Hematopoietic multipotent progenitor cell (in vitro differentiated cells): ENCODE measurements around the gene GDE1. TPM values are rescaled to one million over a fixed set of nuclear protein-coding genes. Genes with fewer than 3 reads are reported as not detected.

Experiments
- DNase-seq, 3 donors: peaks; one replicate each; pipeline ENCODE4 v3.0.0-alpha.2; 2011 to 2015; ENCODE audit warnings: low read depth in 2 of 3, low spot score in 2 of 3
- total RNA-seq: library from RNA; depleted of rRNA; stranded (reverse); fragments of >200 nt; gene quantifications from one replicate; pipeline ENCODE4 v1.2.3, GENCODE V29; 2012

GDE1 gene
- total RNA-seq, 1 donor = 27.7 TPM

DNA sequence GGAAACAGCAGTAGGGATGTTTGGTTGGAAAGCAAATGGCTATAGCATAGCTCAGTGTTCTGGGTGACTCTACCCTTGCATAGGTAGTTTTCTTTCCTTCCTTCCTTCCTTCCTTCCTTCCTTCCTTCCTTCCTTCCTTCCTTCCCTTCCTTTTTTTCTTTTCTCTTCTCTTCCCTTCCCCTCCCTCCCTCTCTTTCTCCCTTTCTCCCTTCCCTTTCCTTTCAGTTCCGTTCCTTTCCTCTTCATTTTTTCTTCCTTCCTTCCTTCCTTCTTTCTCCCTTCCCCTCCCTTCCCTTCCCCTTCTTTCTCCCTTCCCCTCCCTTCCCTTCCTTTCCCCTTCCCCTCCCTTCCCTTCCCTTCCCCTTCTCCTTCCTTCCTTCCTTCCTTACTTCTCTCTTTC is 31.3 kb downstream of the GDE1 start:
- no peak for DNase-seq

- DNase-seq = no peak
Measured at GRCh38 chr16:19488213-19488640, 33.7 kb downstream of the GDE1 start.

- no peak for DNase-seq
Measured at GRCh38 chr16:19486750-19487325, 35.1 kb downstream of the GDE1 start.

GRCh38 chr16:19486051-19486450 is 35.8 kb downstream of the GDE1 start:
- DNase-seq = no peak

- no peak for DNase-seq
Measured at GRCh38 chr16:19485611-19486010, 36.3 kb downstream of the GDE1 start.

DNA sequence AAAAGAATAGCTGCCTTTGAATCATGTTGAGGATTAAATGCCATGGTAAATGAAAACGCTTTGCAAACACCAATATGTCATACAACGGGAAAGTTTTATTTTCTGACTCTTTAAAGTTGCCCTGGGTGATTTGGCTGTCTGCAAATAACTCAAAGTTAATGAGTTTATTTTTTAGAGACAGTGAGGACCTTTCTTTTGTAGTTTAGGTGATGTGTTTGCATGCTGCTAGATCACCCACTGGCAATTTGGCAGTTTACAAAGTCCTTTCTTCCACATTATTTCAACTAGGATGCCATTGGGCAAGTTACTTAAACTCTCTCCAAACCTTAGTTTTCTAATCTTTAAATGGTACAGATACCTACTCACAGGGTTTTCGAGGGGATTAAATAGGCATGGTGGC is 37.8 kb downstream of the GDE1 start:
- DNase-seq = no peak

DNA sequence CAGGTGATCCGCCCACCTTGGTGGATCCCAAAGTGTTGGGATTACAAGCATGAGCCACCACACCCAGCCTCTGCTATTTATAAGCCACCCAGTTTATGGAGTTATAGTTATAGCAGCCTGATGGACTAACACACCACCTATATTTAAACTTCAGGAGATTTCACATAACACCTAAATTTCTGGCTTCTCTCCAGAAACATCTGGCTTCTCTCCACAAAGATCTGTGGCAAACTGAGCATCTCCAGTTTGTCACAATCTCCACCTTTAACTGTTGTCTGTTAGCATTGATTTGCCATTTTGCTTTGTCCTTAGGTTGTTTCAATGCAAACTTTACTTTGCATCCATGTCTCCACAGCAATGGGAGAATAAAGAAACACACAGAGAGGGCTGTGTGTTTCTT is 39.6 kb downstream of the GDE1 start:
- no peak for DNase-seq

- no peak for DNase-seq
Measured at GRCh38 chr16:19481769-19482168, 40.1 kb downstream of the GDE1 start.

DNA sequence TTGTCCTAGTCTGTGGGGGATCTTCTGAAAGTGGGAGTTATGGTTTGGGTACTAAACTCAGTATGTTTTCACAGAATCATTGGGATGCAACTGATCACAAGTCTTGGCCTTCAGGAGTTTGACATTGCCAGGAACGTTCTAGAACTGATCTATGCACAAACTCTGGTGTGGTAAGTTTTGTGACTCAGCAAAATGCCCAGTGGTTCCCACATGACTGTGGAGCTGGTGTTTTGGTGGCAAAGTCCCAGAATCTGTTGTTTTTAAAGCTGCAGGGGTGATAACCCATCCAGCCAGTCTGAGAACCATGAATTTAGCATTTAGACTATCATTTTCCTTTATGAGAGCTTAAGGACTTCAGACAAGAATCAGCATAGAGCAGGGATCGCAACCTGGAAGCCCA is 40.6 kb downstream of the GDE1 start:
- no peak for DNase-seq

- DNase-seq = no peak
Measured at GRCh38 chr16:19479302-19479721, 42.6 kb downstream of the GDE1 start.

- no peak for DNase-seq
Measured at GRCh38 chr16:19478505-19478904, 43.4 kb downstream of the GDE1 start.

DNA sequence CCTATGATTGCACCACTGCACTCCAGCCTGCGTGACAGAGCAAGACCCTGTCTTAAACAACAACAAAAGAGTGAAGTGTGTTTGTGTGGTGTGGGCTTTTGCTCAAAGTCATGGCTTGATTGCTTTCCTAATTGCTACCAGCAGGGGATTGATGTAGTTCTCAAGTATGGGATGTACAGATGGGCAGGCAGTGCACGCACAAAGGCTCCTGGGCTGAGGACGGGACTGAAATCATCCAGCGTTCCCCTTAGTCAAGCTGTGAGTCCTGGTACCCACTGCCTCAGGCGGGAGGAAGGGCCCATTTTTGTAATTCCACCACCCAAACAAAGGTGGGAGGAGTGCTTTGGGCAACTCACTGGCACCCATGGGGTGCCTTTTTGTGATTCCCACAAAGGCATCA is 47.3 kb downstream of the GDE1 start:
- no peak for DNase-seq

GRCh38 chr16:19472482-19472881 is 49.4 kb downstream of the GDE1 start:
- DNase-seq = no peak

DNA sequence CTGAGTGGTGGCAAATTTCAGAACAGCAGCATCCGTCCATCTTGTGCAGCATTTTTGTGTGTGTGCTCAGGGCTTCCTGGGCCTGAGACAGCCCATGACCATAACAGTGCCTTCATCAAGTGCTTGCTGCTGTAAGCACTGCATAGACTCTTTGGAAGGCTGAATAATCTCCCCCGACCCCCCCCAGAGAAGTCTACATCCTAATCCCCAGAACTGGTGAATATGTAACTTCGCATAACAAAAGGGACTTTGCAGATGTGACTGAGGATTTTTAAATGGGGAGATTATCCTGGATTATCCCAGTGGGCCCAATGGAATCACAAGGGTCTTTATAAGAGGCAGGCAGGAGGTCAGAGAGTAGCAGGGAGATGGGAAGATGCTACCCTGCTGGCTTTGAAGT is 53.6 kb downstream of the GDE1 start:
- no peak for DNase-seq

DNA sequence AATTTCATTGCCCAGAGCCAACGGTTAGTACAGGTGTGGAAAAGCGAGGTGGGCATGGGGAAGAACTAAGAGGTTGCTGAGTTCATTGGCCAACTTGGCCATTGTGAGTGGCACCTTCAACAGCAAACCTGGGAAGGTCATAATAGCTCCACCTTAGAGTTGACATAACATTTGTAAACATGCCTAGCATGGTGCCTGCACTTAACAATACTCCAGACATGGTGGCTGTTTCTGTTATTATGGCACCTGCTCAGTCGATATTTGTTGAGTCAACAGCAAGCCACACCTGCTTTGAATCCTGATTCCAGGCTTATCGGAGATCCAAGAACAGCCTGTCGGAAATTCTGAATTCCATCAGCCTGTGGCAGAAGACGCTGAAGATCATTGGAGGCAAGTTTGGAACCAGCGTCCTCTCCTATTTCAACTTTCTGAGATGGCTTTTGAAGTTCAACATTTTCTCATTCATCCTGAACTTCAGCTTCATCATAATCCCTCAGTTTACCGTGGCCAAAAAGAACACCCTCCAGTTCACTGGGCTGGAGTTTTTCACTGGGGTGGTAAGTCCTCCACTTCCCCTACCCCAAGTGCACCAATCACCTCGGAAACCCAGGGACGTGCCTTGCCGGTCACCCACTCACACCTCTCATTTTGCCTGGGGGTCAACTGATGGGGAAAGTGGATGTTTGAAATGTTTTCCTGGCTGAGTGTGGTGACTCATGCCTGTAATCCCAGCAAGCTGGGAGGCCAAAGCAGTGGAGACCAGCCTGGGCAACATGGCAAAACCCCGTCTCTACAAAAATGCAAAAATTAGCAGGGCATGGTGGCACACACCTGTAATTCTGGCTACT is 58.2 kb downstream of the GDE1 start:
- no peak for DNase-seq

GRCh38 chr16:19460397-19460796 is 61.5 kb downstream of the GDE1 start:
- DNase-seq = no peak

DNA sequence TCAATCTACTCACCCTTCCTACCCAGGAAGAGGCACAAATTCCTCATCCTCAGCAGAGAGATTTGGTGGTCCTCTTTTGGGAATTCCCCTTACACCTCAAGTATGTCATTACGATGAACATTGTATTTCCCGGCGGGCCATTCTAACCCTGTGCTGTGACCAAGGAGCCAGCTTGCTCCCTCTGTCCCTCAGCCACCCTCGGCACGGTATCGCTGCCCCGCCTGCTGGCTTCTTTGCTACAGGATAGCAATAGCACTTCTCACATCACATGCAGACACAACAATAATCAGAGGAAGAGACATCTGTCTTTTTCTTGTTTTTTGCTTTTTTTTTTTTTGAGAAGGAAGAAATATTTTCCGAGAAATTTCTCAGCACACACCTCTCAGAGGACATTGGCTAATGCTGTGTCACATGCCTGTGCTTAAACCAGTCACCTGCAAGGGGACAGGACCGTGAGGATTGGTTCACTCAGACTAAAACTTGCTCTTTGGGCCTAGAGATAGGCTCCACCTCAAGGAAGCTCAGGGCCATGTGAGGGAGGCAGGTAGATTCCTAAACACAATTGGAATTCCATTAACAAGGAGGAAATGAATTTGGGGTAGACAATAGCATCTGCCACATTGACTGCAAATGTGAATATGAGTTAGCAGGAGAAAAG is 63.0 kb downstream of the GDE1 start:
- no peak for DNase-seq

Other genes starting within 250 kb of the GDE1 start
- gene CLEC19A, start 236.4 kb downstream of the GDE1 start, total RNA-seq = not detected
- gene TMC5, start 104.2 kb downstream of the GDE1 start, total RNA-seq = not detected
- 8.9 TPM for gene CCP110, start 1.8 kb upstream of the GDE1 start, total RNA-seq
- gene VPS35L, start 33.6 kb upstream of the GDE1 start, total RNA-seq = 27.5 TPM
- 4.3 TPM for gene KNOP1, start 196.1 kb upstream of the GDE1 start, total RNA-seq
- gene IQCK, start 196.2 kb upstream of the GDE1 start, total RNA-seq = 2.7 TPM